Transverse colon (tissue), 4 donors: ENCODE measurements around the gene ANKRD44. TPM values are rescaled to one million over a fixed set of nuclear protein-coding genes. Genes with fewer than 3 reads are reported as not detected.

ENCODE experiments used
- DNase-seq: peaks from one replicate; pipeline ENCODE4 v3.0.0-alpha.2; 2019
- H3K27ac ChIP-seq, 4 donors: fragments of 200-600 bp; sonication (generic); 2 replicates each; pipeline ENCODE4 v1.5.1; 2016 to 2018; ENCODE audit warnings: inconsistent platforms in 4 of 4
- H3K27me3 ChIP-seq: fragments of 200-600 bp; sonication (generic); 2 replicates; pipeline ENCODE4 v1.5.1; 2017; ENCODE audit warnings: inconsistent platforms
- H3K36me3 ChIP-seq, 4 donors: fragments of 200-600 bp; sonication (generic); 2 replicates each; pipeline ENCODE4 v1.5.1; 2017 to 2019; ENCODE audit warnings: inconsistent platforms in 4 of 4
- H3K4me1 ChIP-seq, 4 donors: fragments of 200-600 bp; sonication (generic); 2 replicates each; pipeline ENCODE4 v1.5.1; 2017 to 2020; ENCODE audit warnings: inconsistent platforms in 4 of 4
- H3K4me3 ChIP-seq, 4 donors: fragments of 200-600 bp; sonication (generic); 1 replicate in 1 of 4; 2 replicates in 3 of 4; pipeline versions ENCODE4 v1.5.1 to v1.6.1; 2017 to 2019; ENCODE audit warnings: inconsistent platforms in 4 of 4
- H3K9me3 ChIP-seq, 2 donors: fragments of 200-600 bp; sonication (generic); 2 replicates each; pipeline ENCODE4 v1.5.1; 2017 to 2019; ENCODE audit warnings: inconsistent platforms in 2 of 2
- EP300 ChIP-seq: sonication (generic); formaldehyde crosslinking; IDR thresholded peaks from one replicate; pipeline ENCODE4 v1.6.1; 2017; ENCODE audit warnings: antibody characterized with exemption, low read depth
- POLR2A ChIP-seq: fragments of 450-650 bp; IDR thresholded peaks from one replicate; pipeline ENCODE4 v1.6.1; 2016; ENCODE audit warnings: antibody characterized with exemption, mild to moderate bottlenecking, moderate library complexity
- POLR2AphosphoS5 ChIP-seq, 3 donors: sonication (generic); formaldehyde crosslinking; IDR thresholded peaks; one replicate each; pipeline ENCODE4 v1.6.1; 2016; ENCODE audit warnings: antibody characterized with exemption in 3 of 3
- WGBS, 2 donors: methylation state at CpG; one replicate each; pipeline ENCODE4 v1.1.5; 2018; ENCODE audit warnings: low coverage in 1 of 2; 5-methylcytosine and 5-hydroxymethylcytosine counted together
- in situ Hi-C, 4 donors: fragments of 200-750 bp; cut with MboI; loops; one replicate each; pipeline versions ENCODE4 v1.15.0 to v1.15.1; 2017; ENCODE audit warnings: low sequenced_read_pairs in 3 of 4, low pct_ligation_motif_present in 1 of 4, low pct_unique_long_range_greater_than_20kb in 1 of 4
- intact Hi-C: fragments of 100-400 bp; cut with DNase I; formaldehyde crosslinking; loops from one replicate; pipeline ENCODE4 v1.15.1; 2023; ENCODE audit warnings: low total_unique reads
- total RNA-seq, 4 donors: library from RNA; depleted of rRNA; stranded (reverse); fragments of >200 nt; gene quantifications; one replicate each; pipeline ENCODE4 v1.1.0, GENCODE V29; 2016
- TF ChIP-seq, protein P1 (sequence below), 5 experiments: fragments of 200-600 bp in 3 of 5; fragments of 450-650 bp in 2 of 5; sonication (generic) in 3 of 5; IDR thresholded peaks; 1 replicate in 2 of 5; 2 replicates in 3 of 5; pipeline ENCODE4 v1.5.1; 2016 to 2017; ENCODE audit warnings: antibody characterized with exemption in 5 of 5, inconsistent platforms in 3 of 5, mild to moderate bottlenecking in 2 of 5, moderate library complexity in 1 of 5

ANKRD44 gene
- total RNA-seq, 4 donors from 2014 or later = 13.9 to 46.8 (median 27.5) TPM

DNA sequence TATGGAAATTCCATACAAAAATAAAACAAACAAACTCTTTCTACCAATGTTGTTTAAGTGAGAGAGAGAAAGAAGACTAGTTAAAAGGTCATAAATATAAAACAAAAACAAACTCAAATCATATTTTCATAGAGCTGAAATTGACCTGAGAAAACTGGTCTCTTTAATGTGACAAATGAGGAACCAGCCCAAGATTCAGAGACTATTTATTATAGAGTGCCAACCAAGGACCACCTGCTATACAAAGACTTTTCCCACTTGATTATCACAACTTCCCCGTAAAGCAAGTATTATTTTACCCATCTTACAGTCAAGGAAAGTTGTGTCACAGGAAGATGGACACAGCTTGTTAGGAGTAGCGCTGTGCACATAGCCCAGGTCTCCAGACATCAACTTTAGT lies 13.3 kb downstream of the ANKRD44 start:
- in situ Hi-C loops = no loop called here

DNA sequence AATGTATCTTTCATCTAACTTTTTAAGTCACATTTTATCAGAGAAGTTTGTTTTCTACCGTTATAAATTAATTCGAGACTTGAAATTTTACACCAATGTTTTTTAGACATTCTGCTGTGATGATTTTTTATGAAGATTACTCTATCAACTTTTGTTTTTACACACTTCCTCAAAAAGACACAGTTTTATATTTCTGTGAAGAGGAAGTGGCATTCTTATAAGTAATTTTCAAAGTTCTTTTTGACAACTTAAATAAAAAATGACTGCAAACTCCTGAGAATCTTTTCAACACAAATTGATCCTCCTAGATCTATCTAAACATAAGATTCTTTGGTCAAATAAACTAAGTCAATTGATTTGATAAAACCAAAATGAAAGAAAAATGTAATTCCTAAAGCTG lies 13.7 kb downstream of the ANKRD44 start:
- peaks cover 6 to 43% (median 9%) of the 10 kb centered on the region in 4 donors for H3K4me1 ChIP-seq
- H3K27ac ChIP-seq = peak overlapping the region; percentile 26 to 61 (median 36)
- H3K4me3 ChIP-seq = no peak overlapping the region
- TF ChIP-seq POLR2A (no peak), EP300 (no peak), POLR2AphosphoS5 (IDR thresholded peaks at IDR 0.05) (no peak)
- TF ChIP-seq, protein P1, sequence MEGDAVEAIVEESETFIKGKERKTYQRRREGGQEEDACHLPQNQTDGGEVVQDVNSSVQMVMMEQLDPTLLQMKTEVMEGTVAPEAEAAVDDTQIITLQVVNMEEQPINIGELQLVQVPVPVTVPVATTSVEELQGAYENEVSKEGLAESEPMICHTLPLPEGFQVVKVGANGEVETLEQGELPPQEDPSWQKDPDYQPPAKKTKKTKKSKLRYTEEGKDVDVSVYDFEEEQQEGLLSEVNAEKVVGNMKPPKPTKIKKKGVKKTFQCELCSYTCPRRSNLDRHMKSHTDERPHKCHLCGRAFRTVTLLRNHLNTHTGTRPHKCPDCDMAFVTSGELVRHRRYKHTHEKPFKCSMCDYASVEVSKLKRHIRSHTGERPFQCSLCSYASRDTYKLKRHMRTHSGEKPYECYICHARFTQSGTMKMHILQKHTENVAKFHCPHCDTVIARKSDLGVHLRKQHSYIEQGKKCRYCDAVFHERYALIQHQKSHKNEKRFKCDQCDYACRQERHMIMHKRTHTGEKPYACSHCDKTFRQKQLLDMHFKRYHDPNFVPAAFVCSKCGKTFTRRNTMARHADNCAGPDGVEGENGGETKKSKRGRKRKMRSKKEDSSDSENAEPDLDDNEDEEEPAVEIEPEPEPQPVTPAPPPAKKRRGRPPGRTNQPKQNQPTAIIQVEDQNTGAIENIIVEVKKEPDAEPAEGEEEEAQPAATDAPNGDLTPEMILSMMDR (IDR thresholded peaks at IDR 0.05) = no peak
- no peak for DNase-seq
- H3K27me3 ChIP-seq = no peaks in the 10 kb centered on the region
- WGBS, 2 donors = 64 to 65% methylated on average over 2 of the region's 2 CpGs
- no peaks in the 10 kb centered on the region for H3K9me3 ChIP-seq
- intact Hi-C loops (no loop called here), in situ Hi-C loops (no loop called here)
- H3K36me3 ChIP-seq = no peaks in the 10 kb centered on the region

More for the DNA sequence above, 13.3 kb downstream of the ANKRD44 start:
- peaks cover 6 to 43% (median 9%) of the 10 kb centered on the region in 4 donors for H3K4me1 ChIP-seq
- TF ChIP-seq POLR2AphosphoS5 (IDR thresholded peaks at IDR 0.05) (no peak), EP300 (no peak), POLR2A (no peak)
- TF ChIP-seq, protein P1 (IDR thresholded peaks at IDR 0.05) = no peak
- peak overlapping the region; percentile 26 to 61 (median 36) for H3K27ac ChIP-seq
- no peaks in the 10 kb centered on the region for H3K36me3 ChIP-seq
- 71 to 90% methylated on average over 2 of the region's 2 CpGs for WGBS, 2 donors
- no peak for DNase-seq
- intact Hi-C loops = no loop called here
- H3K4me3 ChIP-seq = no peak overlapping the region
- no peaks in the 10 kb centered on the region for H3K9me3 ChIP-seq
- no peaks in the 10 kb centered on the region for H3K27me3 ChIP-seq

DNA sequence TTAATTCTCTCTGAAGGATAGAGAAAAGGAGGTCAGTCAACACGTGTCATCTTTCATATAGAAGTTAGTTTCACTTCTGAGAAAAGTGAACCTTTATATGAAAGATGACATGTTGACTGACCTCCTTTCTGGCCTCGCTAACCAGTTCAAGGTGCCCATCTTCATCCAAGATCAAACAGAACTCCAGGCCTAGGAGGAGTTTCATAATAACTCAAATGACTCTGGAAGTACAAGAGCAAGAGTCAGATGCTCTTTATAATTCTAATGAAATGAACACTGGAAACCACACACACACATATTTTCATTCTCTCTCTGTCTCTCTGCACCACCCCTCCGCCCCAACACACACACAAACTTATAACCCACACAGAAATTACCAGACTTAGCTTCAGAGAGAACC lies 16.3 kb downstream of the ANKRD44 start:
- Histone ChIP-seq H3K9me3 (no peaks in the 10 kb centered on the region), H3K4me1 (peaks cover 6 to 43% (median 9%) of the 10 kb centered on the region in 4 donors), H3K27ac (peak overlapping the region; percentile 49 to 74 (median 66)), H3K27me3 (no peaks in the 10 kb centered on the region), H3K4me3 (no peak overlapping the region), H3K36me3 (no peaks in the 10 kb centered on the region)
- DNase-seq = no peak
- no peak for TF ChIP-seq POLR2A
- TF ChIP-seq, protein P1 (IDR thresholded peaks at IDR 0.05) = no peak
- 40 to 52% methylated on average over 3 of the region's 3 CpGs for WGBS, 2 donors
- intact Hi-C loops (no loop called here), in situ Hi-C loops (no loop called here)

DNA sequence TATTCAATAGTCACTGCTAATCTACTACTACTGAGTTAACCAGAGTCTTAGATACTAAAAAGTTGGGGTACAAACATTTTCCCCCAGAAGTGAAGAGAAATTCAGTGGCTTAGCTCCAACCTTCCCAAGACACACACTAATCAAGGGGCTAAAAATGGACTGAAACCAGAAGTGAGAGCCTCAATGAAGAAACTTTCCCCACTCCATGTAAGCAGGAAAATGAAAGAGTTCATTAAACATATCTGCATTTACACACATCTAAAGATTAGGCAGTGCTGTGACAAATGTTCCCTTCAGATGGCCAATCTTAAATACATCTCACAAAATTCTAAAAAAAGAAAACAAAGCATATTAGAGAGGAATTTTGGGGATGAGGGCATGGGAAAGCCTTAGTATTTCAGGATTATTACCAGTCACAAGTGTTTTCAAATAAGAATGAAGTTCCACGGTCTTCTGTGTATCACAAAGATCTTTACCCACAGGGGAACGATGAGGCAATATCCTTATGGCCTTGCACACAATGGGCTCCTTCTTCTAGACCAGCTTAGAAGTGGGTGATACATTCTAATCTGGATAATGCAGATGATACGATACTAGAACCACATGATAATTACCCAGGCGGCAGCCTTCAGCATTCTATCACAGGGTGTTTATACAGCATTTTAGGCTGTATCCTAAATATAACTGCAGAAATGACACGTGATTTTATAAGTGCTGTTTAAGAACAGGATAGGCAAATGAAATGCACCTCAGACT lies 17.1 kb downstream of the ANKRD44 start:
- H3K27ac ChIP-seq = peak overlapping the region; percentile 49 to 74 (median 66)
- H3K9me3 ChIP-seq = no peaks in the 10 kb centered on the region
- TF ChIP-seq EP300 = no peak
- no peak for TF ChIP-seq POLR2AphosphoS5 (IDR thresholded peaks at IDR 0.05)
- TF ChIP-seq, protein P1 (IDR thresholded peaks at IDR 0.05) = no peak
- TF ChIP-seq POLR2A = no peak
- DNase-seq = no peak
- H3K36me3 ChIP-seq = no peaks in the 10 kb centered on the region
- H3K4me1 ChIP-seq = peaks cover 6 to 44% (median 9%) of the 10 kb centered on the region in 4 donors
- intact Hi-C loops (no loop called here), in situ Hi-C loops (no loop called here)
- no peaks in the 10 kb centered on the region for H3K27me3 ChIP-seq
- 9 to 38% methylated on average over 5 of the region's 5 CpGs for WGBS, 2 donors
- H3K4me3 ChIP-seq = no peak overlapping the region
